ENCODE measurements around the gene TLE2.
"Not testable (repeated sequence)": the region's sequence is repeated elsewhere in the genome, so short reads cannot be mapped to it uniquely, and the experiment has no call there.

TLE2 gene

DNA sequence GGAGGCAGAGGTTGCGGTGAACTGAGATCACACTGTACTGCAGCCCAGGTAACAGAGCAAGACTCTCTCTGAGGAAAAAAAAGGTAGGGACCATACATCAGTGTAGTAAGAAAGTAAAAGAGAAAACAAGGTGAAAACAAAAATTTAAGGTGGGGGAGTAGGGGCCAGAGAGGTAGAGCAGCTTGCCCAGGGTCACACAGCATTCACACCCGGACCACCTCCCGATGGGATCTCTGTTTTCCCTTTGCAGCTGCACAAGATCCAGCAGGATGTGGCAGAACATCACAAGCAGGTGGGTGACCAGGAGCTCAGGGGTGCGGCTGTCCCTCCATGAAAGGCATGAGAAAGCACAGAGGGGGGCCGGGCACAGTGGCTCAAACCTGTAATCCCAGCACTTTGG lies 47.2 kb downstream of the TLE2 start:
- no peak for DNase-seq

GRCh38 chr19:2978772-2979171 lies 50.3 kb downstream of the TLE2 start:
- DNase-seq: no peak

DNA sequence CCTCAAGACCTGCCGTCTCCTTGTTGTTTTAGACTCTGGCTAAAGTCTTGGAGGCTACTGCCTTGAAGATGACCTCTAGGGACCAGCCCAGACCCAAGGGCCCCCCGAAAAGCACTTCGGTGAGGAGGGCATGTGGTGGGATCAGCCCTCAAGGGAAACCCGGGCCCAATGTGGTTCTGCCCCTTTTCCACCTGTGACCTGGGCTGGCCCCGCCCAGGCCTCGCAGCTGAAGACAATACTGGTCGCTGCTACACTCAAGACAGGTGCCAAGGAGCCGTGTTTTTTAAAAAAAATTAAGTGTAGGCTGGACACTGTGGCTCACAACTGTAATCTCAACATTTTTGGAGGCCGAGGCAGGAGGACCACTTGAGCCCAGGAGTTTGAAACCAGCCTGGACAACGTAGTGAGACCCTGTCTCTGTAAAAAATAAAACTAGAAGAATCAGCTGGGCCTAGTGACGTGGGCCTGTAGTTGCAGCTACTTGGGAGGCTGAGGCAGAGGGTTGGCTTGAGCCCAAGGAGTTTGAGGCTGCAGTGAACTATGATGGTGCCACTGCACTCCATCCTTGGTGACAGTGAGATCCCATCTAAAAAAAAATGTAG lies 50.8 kb downstream of the TLE2 start:
- no peak for DNase-seq

DNA sequence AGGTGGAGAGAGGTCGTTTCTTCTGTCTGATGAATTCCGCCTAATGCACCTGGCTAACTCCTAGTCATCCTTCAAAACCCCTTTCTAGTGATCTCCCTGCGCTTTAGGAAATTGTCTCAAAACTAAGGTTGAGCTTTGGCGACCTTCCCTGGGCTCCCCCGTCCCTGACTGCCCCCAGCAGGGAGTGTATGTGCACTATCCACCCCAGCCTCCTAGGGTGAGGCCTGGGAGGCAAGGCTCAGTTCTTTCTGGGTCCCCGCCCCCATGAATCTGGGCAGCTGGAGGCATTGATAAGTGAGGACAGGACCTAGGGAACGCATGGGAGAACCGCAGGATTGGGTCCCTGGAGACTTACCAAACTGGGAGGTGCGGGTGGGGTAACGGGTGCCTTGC lies 51.3 kb downstream of the TLE2 start:
- DNase-seq: no peak

DNA sequence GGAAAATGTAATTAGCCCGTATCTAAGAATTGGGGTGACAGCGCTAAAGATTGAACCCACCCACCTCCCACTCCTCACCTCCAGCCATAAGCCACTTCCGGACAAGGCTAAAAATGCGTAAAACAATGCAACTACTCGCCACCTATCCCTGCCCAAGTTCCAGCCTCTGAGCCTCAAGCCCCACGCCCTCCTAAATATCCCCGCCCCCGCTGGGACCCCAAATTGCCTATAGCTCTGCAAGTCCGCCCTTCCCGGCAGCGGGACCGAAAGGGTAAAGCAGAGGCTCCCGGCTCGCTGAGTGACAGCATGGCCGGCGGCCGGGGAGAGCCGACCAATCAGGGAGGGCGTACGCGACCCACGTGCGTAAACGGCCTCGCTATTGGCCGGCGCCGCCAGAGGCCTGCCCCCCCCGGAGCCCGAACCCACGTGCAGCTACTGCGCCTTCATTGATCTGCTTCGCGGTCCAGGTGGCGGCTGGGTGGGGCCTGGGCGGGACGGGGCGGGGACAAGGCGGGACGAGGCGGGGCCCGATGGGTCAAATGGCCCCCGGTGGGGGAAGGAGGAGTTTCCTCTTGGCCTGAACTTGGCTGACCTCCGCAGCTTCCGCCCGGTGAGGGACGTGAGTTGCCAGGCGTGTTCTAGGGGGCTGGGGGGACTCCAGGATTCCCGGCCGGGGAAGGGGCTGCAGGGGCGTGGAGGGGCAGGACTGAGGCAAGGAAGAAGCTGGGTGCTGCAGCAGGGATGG lies 51.9 kb downstream of the TLE2 start, which contains the start of gene TLE6:
TSS of gene TLE6 (plus strand) at position 564 of the 745 bp plus-strand sequence. CDS start 670 bp downstream, outside the sequence.
- peak; percentile 98 for DNase-seq

GRCh38 chr19:2976609-2977000 lies 52.5 kb downstream of the TLE2 start:
- no peak for DNase-seq

- DNase-seq: peak; percentile 50
Observed at GRCh38 chr19:2974342-2975041, 54.6 kb downstream of the TLE2 start.

GRCh38 chr19:2973229-2973628 lies 55.9 kb downstream of the TLE2 start:
- no peak for DNase-seq

- no peak for DNase-seq
Observed at GRCh38 chr19:2970201-2970835, 58.8 kb downstream of the TLE2 start.

DNA sequence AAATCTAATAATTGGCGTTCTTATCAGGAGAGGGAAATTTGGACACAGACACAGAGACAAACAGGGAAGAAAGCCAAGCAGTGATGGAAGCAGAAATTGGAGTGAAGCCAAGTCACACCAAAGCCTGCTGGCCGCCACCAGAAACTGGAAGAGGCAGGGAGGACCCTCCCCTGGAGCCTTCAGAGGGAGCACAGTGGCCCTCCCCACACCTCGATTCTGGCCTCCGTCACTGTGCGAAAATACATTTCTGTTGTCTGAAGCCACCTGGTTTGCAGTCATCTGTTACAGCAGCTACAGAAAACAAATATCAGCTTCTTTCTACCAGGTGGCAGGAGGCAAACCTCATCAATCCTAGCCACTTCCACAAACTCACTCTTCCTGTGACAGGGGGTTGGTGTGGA lies 60.0 kb downstream of the TLE2 start:
- peak; percentile 78 for DNase-seq

GRCh38 chr19:2967972-2968371 lies 61.1 kb downstream of the TLE2 start:
- DNase-seq: no peak

DNA sequence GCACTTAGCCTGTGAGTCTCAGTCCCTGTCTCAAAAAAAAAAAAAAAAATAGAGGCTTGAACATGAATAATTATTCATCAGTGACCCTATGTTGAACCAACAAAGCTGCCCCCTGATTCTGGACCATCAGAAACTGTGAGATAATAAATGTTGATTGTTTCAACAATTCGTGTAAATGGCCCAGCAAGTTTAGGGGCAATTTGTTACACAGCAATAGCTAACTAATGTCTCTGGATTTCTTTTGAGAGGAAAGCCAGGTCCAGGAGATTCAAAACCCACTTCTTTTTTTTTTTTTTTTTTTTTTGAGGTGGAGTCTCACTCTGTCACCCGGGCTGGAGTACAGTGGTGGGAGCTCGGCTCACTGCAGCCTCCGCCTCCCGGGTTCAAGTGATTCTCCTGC lies 64.2 kb downstream of the TLE2 start:
- DNase-seq: no peak

DNA sequence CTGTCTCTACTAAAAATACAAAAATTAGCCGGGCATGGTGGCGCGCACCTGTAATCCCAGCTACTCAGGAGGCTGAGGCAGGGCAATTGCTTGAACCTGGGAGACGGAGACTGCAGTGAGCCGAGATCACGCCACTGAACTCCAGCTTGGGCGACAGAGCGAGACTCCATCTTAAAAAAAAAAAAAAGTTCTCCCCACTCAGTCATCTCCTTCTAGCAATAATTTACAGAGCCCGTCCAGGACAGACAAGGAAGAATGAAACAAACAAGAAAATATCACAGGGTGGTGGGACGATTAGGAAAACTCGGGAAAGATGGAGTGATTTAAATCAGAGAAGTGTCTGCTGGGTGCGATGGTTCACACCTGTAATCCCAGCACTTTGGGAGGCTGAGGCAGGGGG lies 65.4 kb downstream of the TLE2 start:
- DNase-seq: not testable (repeated sequence)

GRCh38 chr19:2963122-2963521 lies 66.0 kb downstream of the TLE2 start:
- DNase-seq: no peak

GRCh38 chr19:2962018-2962670 lies 66.9 kb downstream of the TLE2 start:
- peak; percentile 97 for DNase-seq

DNA sequence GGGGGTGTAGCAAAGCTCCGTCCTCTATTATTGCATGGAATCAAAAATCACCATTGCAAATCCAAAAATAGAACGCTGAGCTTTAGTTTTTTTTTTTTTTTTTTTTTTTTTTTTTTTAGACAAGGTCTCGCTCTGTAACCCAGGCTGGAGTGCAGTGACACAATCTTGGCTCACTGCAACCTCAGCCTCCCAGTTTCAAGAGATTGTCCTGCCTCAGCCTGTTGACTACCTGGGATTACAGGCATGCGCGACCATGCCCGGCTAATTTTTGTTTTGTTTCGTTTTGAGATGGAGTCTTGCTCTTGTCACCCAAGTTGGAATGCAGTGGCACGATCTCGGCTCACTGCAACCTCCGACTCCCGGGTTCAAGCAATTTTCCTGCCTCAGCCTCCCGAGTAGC lies 69.0 kb downstream of the TLE2 start:
- no peak for DNase-seq

GRCh38 chr19:2957160-2957559 lies 71.9 kb downstream of the TLE2 start:
- no peak for DNase-seq

GRCh38 chr19:2952953-2953481 lies 76.1 kb downstream of the TLE2 start:
- no peak for DNase-seq

DNA sequence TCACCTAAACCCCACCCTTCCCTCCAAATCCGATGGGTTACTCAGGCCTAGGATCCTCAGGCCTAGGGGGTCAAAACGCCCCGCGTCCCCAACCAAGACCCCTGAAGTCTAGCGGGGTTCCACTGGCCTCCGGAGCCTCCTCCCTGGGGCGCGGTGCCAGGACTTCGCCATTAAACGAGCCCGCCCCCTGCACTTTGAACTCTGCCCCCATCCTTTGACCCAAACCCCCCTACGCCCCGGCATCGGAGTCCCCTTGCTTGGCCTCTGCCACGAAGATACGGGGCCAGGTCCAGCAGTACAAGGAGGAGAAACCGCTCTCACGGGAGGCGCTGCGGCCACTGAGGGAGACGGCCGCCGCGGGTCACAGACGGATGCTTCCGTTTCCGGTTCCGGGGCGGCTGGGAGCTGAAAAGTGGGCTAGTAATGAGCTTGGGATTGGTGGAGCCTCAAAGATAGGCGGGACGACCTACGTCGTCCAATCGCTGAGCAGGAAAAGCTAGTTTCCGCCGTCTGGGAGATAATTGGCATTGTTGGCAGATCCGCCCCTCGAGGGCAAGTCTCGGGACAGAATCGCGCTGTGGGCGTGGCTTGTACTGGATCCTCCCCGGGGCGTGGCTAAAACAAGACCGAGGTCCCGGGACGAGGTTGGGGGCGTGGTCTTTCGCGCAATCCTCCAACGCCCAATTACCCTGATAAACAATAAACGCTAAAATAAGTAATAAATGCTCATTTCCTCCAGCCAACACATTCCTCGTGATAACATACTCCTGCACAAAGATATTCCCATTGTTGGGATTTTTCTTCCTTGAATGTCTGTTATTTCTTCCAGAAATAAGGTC lies 78.6 kb downstream of the TLE2 start:
- peak; percentile 100 for DNase-seq

- no peak for DNase-seq
Observed at GRCh38 chr19:2949939-2950285, 79.2 kb downstream of the TLE2 start.

Measured in eye (tissue), 1 donor.